ENCODE data around the gene DCTN1. TPM values are rescaled to one million over a fixed set of nuclear protein-coding genes. Genes with fewer than 3 reads are reported as not detected.
"Not testable (repeated sequence)": the region's sequence is repeated elsewhere in the genome, so short reads cannot be mapped to it uniquely, and the experiment has no call there.

The DCTN1 gene
- total and polyA plus RNA-seq, 9 donors, result 56.6 to 129 (median 108) TPM

- no peaks in the 10 kb centered on the region for H3K9me3 ChIP-seq (replicated peaks; ENCODE audit: control insufficient read depth, low read depth, low read length)
- 87% methylated on average over 6 of the region's 9 CpGs for WGBS (ENCODE audit: insufficient coverage)
- peak overlapping the region; percentile 10 for H3K27ac ChIP-seq (ENCODE audit: low read length)
- peaks cover 10% of the 10 kb centered on the region for H3K4me1 ChIP-seq (ENCODE audit: control insufficient read depth, insufficient read depth, low read length)
- H3K36me3 ChIP-seq (ENCODE audit: control insufficient read depth, insufficient read depth, low read length), result peaks cover 35% of the 10 kb centered on the region
- H3K4me3 ChIP-seq (ENCODE audit: low read length), result no peak overlapping the region
- H3K27me3 ChIP-seq (ENCODE audit: control insufficient read depth, insufficient read depth, low read length), result no peaks in the 10 kb centered on the region
- DNase-seq, result no peak
These were observed 43.4 kb upstream of the DCTN1 start for GRCh38 chr2:74423231-74424095.

DNA sequence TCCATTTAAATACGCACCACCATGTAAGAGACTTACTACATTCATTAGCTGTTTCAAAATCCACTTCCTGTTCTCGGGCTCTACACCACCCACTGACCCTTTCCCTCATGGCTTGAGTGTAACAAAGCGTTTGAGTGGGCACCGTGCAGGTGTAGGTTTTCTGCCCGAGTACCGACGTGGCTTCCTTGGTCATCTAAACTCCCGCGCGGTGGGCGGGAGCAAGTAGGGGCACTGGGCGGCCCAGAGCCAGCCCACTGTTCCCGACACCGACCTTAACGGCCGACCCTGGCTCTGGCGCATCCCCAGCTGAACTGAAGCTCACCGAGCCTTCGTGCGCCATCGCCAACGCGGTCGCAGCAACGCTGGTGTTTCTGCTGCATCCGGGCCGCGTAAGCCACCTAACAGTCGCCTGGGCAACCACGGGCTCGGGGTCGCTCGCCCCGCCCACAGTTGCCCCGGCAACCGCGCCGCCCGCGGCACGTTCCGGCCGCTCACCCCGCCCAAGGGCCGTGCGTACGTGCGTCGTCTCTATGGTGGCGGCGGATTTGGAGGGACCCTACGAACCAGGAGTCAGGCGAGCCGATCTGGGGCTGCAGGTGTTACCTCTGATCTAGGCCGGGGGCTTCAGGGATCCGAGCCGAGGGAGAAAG lies 41.2 kb upstream of the DCTN1 start, which contains the start of the genes C2orf81 and WDR54:
Gene C2orf81, minus strand, starts transcription at position 399 of the 650 bp plus-strand sequence. Its CDS starts 59 bp downstream, at position 340.
Gene WDR54, plus strand, starts transcription at position 510 of the 650 bp plus-strand sequence. CDS start 424 bp downstream, outside the sequence.
- Histone ChIP-seq H3K4me3 (ENCODE audit: low read length) (peak within 1 kb of the TSS; percentile 54), H3K27me3 (ENCODE audit: control insufficient read depth, insufficient read depth, low read length) (no peaks in the 10 kb centered on the region), H3K36me3 (ENCODE audit: control insufficient read depth, insufficient read depth, low read length) (peaks cover 14% of the 10 kb centered on the region), H3K9me3 (replicated peaks; ENCODE audit: control insufficient read depth, low read depth, low read length) (no peaks in the 10 kb centered on the region), H3K27ac (ENCODE audit: low read length) (peak within 1 kb of the TSS; percentile 42), H3K4me1 (ENCODE audit: control insufficient read depth, insufficient read depth, low read length) (peaks cover 17% of the 10 kb centered on the region)
- WGBS (ENCODE audit: insufficient coverage), result under 1% methylated on average over 56 of the region's 57 CpGs
- DNase-seq, result peak; percentile 91

DNA sequence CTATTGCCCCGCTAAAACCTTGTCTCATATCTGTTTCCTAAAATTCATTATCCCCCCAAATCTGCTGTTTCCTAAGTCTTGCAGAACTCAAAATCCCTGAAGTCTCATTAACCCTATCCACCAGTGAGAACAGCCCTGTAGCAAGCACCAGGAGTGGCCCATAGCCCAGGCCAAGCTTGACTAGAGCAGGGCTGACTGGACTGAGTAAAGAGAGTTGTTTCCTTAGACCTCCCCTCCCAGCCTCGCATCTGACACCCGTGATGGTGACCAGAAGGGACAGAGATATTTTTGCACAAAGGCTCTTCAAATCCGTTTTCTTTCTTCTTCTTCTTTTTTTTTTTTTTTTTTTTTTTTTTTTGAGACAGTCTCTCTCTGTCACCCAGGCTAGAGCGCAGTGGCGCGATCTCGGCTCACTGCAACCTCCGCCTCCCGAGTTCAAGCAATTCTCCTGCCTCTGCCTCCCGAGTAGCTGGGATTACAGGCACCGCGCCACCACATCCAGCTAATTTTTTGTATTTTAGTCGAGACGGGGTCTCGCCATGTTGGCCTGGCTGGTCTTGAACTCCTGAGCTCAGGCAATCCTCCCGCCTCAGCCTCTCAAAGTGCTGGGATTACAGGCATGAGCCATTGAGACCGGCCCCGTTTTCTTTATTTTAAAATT lies 40.5 kb upstream of the DCTN1 start:
- H3K4me1 ChIP-seq (ENCODE audit: control insufficient read depth, insufficient read depth, low read length), result peaks cover 25% of the 10 kb centered on the region
- not testable (repeated sequence) for H3K27me3 ChIP-seq (ENCODE audit: control insufficient read depth, insufficient read depth, low read length); DNase-seq; H3K9me3 ChIP-seq (replicated peaks; ENCODE audit: control insufficient read depth, low read depth, low read length); H3K36me3 ChIP-seq (ENCODE audit: control insufficient read depth, insufficient read depth, low read length); H3K27ac ChIP-seq (ENCODE audit: low read length)
- 79% methylated on average over 6 of the region's 19 CpGs for WGBS (ENCODE audit: insufficient coverage)
- H3K4me3 ChIP-seq (ENCODE audit: low read length), result peak overlapping the region; percentile 54

DNA sequence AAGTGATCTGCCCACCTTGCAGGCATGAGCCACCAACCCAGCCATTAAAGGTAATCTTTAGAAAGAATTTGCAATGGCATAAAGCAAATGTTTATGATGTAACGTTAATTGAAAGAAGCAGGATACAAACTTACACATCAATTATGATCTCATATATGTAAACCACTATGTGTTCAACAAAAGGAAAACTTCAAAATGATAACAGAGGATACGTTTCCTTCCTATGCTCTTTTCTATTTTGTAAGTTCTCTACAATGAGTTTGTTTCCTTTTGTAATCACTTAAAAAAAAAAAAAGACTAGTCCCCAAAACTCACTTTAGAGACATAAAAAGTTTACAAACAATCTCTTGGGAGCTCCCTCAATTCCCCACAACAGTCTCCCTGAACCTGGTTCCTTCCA lies 39.9 kb upstream of the DCTN1 start:
- Histone ChIP-seq H3K4me3 (ENCODE audit: low read length) (no peak overlapping the region), H3K27me3 (ENCODE audit: control insufficient read depth, insufficient read depth, low read length) (peaks cover 4% of the 10 kb centered on the region), H3K9me3 (replicated peaks; ENCODE audit: control insufficient read depth, low read depth, low read length) (no peaks in the 10 kb centered on the region), H3K36me3 (ENCODE audit: control insufficient read depth, insufficient read depth, low read length) (peaks cover under 1% of the 10 kb centered on the region), H3K4me1 (ENCODE audit: control insufficient read depth, insufficient read depth, low read length) (peaks cover 30% of the 10 kb centered on the region), H3K27ac (ENCODE audit: low read length) (no peak overlapping the region)
- no CpG with 5 or more reads among the region's 2 CpGs for WGBS (ENCODE audit: insufficient coverage)
- no peak for DNase-seq

GRCh38 chr2:74419345-74419744 lies 39.2 kb upstream of the DCTN1 start:
- Histone ChIP-seq H3K4me1 (ENCODE audit: control insufficient read depth, insufficient read depth, low read length) (peaks cover 35% of the 10 kb centered on the region), H3K36me3 (ENCODE audit: control insufficient read depth, insufficient read depth, low read length) (no peaks in the 10 kb centered on the region), H3K9me3 (replicated peaks; ENCODE audit: control insufficient read depth, low read depth, low read length) (no peaks in the 10 kb centered on the region), H3K27me3 (ENCODE audit: control insufficient read depth, insufficient read depth, low read length) (peaks cover 4% of the 10 kb centered on the region), H3K4me3 (ENCODE audit: low read length) (no peak overlapping the region), H3K27ac (ENCODE audit: low read length) (no peak overlapping the region)
- WGBS (ENCODE audit: insufficient coverage), result no CpG with 5 or more reads among the region's 1 CpG
- DNase-seq, result no peak

DNA sequence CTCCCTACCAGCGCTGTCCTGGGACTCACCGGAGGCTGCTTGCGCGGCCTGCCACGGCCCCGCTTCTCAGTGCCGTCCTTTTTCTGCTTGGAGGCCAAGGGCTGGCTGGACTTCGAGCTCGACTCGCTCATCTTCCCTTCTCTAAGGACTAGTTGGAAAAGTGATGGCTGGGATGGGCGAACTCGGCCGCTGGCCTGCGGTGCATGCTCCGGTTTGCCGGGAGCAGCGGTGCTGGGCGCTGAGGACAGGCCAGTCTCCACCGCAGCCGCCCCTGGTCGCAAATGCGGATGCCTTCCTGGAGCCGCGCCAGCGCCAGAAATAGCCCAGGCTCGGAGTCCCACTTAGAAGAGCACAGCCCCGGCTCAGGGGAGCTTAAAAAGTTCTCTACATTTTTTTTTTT lies 38.2 kb upstream of the DCTN1 start:
- H3K36me3 ChIP-seq (ENCODE audit: control insufficient read depth, insufficient read depth, low read length), result no peaks in the 10 kb centered on the region
- 72% methylated on average over 21 of the region's 27 CpGs for WGBS (ENCODE audit: insufficient coverage)
- H3K4me1 ChIP-seq (ENCODE audit: control insufficient read depth, insufficient read depth, low read length), result peaks cover 42% of the 10 kb centered on the region
- no peak overlapping the region for H3K27ac ChIP-seq (ENCODE audit: low read length)
- H3K27me3 ChIP-seq (ENCODE audit: control insufficient read depth, insufficient read depth, low read length), result peaks cover 4% of the 10 kb centered on the region
- no peaks in the 10 kb centered on the region for H3K9me3 ChIP-seq (replicated peaks; ENCODE audit: control insufficient read depth, low read depth, low read length)
- no peak overlapping the region for H3K4me3 ChIP-seq (ENCODE audit: low read length)
- DNase-seq, result no peak

- no peak for DNase-seq
- WGBS (ENCODE audit: insufficient coverage), result 100% methylated on average over 2 of the region's 6 CpGs
- Histone ChIP-seq H3K9me3 (replicated peaks; ENCODE audit: control insufficient read depth, low read depth, low read length) (no peaks in the 10 kb centered on the region), H3K4me3 (ENCODE audit: low read length) (no peak overlapping the region), H3K36me3 (ENCODE audit: control insufficient read depth, insufficient read depth, low read length) (no peaks in the 10 kb centered on the region), H3K4me1 (ENCODE audit: control insufficient read depth, insufficient read depth, low read length) (peaks cover 45% of the 10 kb centered on the region), H3K27me3 (ENCODE audit: control insufficient read depth, insufficient read depth, low read length) (peaks cover 4% of the 10 kb centered on the region), H3K27ac (ENCODE audit: low read length) (no peak overlapping the region)
These were observed 37.7 kb upstream of the DCTN1 start for GRCh38 chr2:74417763-74418162.

GRCh38 chr2:74417197-74417596 lies 37.1 kb upstream of the DCTN1 start:
- WGBS (ENCODE audit: insufficient coverage), result no CpG with 5 or more reads among the region's 3 CpGs
- H3K4me1 ChIP-seq (ENCODE audit: control insufficient read depth, insufficient read depth, low read length), result peaks cover 44% of the 10 kb centered on the region
- H3K36me3 ChIP-seq (ENCODE audit: control insufficient read depth, insufficient read depth, low read length), result no peaks in the 10 kb centered on the region
- H3K27ac ChIP-seq (ENCODE audit: low read length), result no peak overlapping the region
- peaks cover 4% of the 10 kb centered on the region for H3K27me3 ChIP-seq (ENCODE audit: control insufficient read depth, insufficient read depth, low read length)
- H3K9me3 ChIP-seq (replicated peaks; ENCODE audit: control insufficient read depth, low read depth, low read length), result no peaks in the 10 kb centered on the region
- no peak overlapping the region for H3K4me3 ChIP-seq (ENCODE audit: low read length)
- no peak for DNase-seq

- WGBS (ENCODE audit: insufficient coverage), result 55% methylated on average over 2 of the region's 3 CpGs
- peaks cover 4% of the 10 kb centered on the region for H3K27me3 ChIP-seq (ENCODE audit: control insufficient read depth, insufficient read depth, low read length)
- no peak for DNase-seq
- no peak overlapping the region for H3K4me3 ChIP-seq (ENCODE audit: low read length)
- no peak overlapping the region for H3K27ac ChIP-seq (ENCODE audit: low read length)
- H3K4me1 ChIP-seq (ENCODE audit: control insufficient read depth, insufficient read depth, low read length), result peaks cover 40% of the 10 kb centered on the region
- H3K9me3 ChIP-seq (replicated peaks; ENCODE audit: control insufficient read depth, low read depth, low read length), result no peaks in the 10 kb centered on the region
- H3K36me3 ChIP-seq (ENCODE audit: control insufficient read depth, insufficient read depth, low read length), result no peaks in the 10 kb centered on the region
These were observed 36.7 kb upstream of the DCTN1 start for GRCh38 chr2:74416778-74417177.
